Caco-2 (cell line): ENCODE measurements around the gene IRAK3. TPM values are rescaled to one million over a fixed set of nuclear protein-coding genes. Genes with fewer than 3 reads are reported as not detected.
"Not testable (repeated sequence)": the region's sequence is repeated elsewhere in the genome, so short reads cannot be mapped to it uniquely, and the experiment has no call there.

Experiments used
- BruUV-seq: library from RNA; stranded (reverse); fragments of 400-500 nt; replicated peaks from 2 replicates; lab custom pipeline; 2021; lab: Mats Ljungman, UMichigan
- CTCF ChIA-PET: fragments of 300-600 bp; sonication (Branson Sonifier 250); formaldehyde crosslinking; loops from one replicate; lab custom pipeline; 2022; ENCODE audit warnings: antibody characterized with exemption; lab: Charles Lee
- POLR2A ChIA-PET: fragments of 300-600 bp; sonication (Branson Sonifier 250); formaldehyde crosslinking; loops from one replicate; lab custom pipeline; 2022; ENCODE audit warnings: antibody characterized with exemption; lab: Charles Lee
- DNase-seq, 2 experiments: peaks; one replicate each; pipeline versions ENCODE4 v3.0.0 to v3.0.0-alpha.2; 2020 to 2022
- H3K27me3 ChIP-seq: replicated peaks from 2 replicates; pipeline ENCODE4 v1.6.0; 2011; ENCODE audit warnings: low read length; ENCODE audit not compliant: control insufficient read depth, insufficient read depth
- H3K36me3 ChIP-seq: 2 replicates; pipeline ENCODE4 v1.5.1; 2011; ENCODE audit warnings: low read length; ENCODE audit not compliant: control insufficient read depth, insufficient read depth
- H3K4me1 ChIP-seq: fragments of 250-450 bp; sonication (Bioruptor Pico); 2 replicates; pipeline ENCODE4 v1.5.1; 2020; ENCODE audit warnings: mild to moderate bottlenecking
- H3K4me3 ChIP-seq: 2 replicates; pipeline ENCODE4 v1.5.1; 2011; ENCODE audit warnings: low read depth, mild to moderate bottlenecking, control low read depth, low read length
- H3K9me3 ChIP-seq: fragments of 250-450 bp; sonication (Bioruptor Pico); 2 replicates; pipeline ENCODE4 v1.5.1; 2020; ENCODE audit warnings: mild to moderate bottlenecking, moderate library complexity
- H3K27ac Mint-ChIP-seq: one replicate; pipeline ENCODE4 v1.8.0; 2022; ENCODE audit warnings: mixed read lengths; ENCODE audit not compliant: unreplicated experiment
- H3K27me3 Mint-ChIP-seq: one replicate; pipeline ENCODE4 v1.8.0; 2022; ENCODE audit warnings: mixed read lengths; ENCODE audit not compliant: insufficient read depth, unreplicated experiment
- H3K36me3 Mint-ChIP-seq: one replicate; pipeline ENCODE4 v1.8.0; 2022; ENCODE audit warnings: mild to moderate bottlenecking, mixed read lengths; ENCODE audit not compliant: insufficient read depth, unreplicated experiment
- H3K4me1 Mint-ChIP-seq: one replicate; pipeline ENCODE4 v1.8.0; 2022; ENCODE audit warnings: low read depth, mixed read lengths; ENCODE audit not compliant: unreplicated experiment
- H3K4me3 Mint-ChIP-seq: one replicate; pipeline ENCODE4 v1.8.0; 2022; ENCODE audit warnings: mild to moderate bottlenecking, moderate library complexity, mixed read lengths; ENCODE audit not compliant: unreplicated experiment
- H3K9me3 Mint-ChIP-seq: one replicate; pipeline ENCODE4 v1.8.0; 2022; ENCODE audit warnings: mixed read lengths; ENCODE audit not compliant: unreplicated experiment
- intact Hi-C: fragments of 100-400 bp; cut with micrococcal nuclease; formaldehyde crosslinking; loops from one replicate; pipeline ENCODE4 v1.10.0; 2022; ENCODE audit not compliant: unreplicated experiment
- total RNA-seq: library from RNA; stranded (reverse); gene quantifications from 2 replicates; pipeline ENCODE4 v1.2.3, GENCODE V29; 2022
- TF ChIP-seq, protein P1 (sequence below), 2 experiments: fragments of 200-600 bp in 1 of 2; IDR thresholded peaks; 1 replicate in 1 of 2; 2 replicates in 1 of 2; pipeline versions ENCODE4 v1.5.1 to v1.8.0; 2011 to 2022; ENCODE audit warnings: antibody characterized with exemption in 1 of 2, control low read depth in 1 of 2, inconsistent platforms in 1 of 2, low read depth in 1 of 2, low read length in 1 of 2, mild to moderate bottlenecking in 1 of 2, moderate library complexity in 1 of 2; ENCODE audit not compliant: insufficient read depth in 1 of 2, severe bottlenecking in 1 of 2, unreplicated experiment in 1 of 2

The IRAK3 gene
- total RNA-seq, 1 experiment from 2014 or later: not detected

- TF ChIP-seq, protein P1, sequence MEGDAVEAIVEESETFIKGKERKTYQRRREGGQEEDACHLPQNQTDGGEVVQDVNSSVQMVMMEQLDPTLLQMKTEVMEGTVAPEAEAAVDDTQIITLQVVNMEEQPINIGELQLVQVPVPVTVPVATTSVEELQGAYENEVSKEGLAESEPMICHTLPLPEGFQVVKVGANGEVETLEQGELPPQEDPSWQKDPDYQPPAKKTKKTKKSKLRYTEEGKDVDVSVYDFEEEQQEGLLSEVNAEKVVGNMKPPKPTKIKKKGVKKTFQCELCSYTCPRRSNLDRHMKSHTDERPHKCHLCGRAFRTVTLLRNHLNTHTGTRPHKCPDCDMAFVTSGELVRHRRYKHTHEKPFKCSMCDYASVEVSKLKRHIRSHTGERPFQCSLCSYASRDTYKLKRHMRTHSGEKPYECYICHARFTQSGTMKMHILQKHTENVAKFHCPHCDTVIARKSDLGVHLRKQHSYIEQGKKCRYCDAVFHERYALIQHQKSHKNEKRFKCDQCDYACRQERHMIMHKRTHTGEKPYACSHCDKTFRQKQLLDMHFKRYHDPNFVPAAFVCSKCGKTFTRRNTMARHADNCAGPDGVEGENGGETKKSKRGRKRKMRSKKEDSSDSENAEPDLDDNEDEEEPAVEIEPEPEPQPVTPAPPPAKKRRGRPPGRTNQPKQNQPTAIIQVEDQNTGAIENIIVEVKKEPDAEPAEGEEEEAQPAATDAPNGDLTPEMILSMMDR (IDR thresholded peaks at IDR 0.05; ENCODE audit: insufficient read depth in 1 of 2, low read depth in 1 of 2, low read length in 1 of 2, severe bottlenecking in 1 of 2, unreplicated experiment in 1 of 2): peak; percentile 58 to 59
- H3K36me3 ChIP-seq: no peaks in the 10 kb centered on the region
- H3K27me3 Mint-ChIP-seq: no peaks in the 10 kb centered on the region
- peak; percentile 91 to 93 for DNase-seq
- ChIA-PET CTCF (interaction anchor here (0.6 to 2.3 kb wide), 20 partner anchors 10 to 548 kb away, joined by 3 to 16 read pairs (median 4); partner anchors contain the start of genes HELB and LLPH), POLR2A (interaction anchor here (0.5 to 2.0 kb wide), 21 partner anchors 11 to 1607 kb away, joined by 3 to 19 read pairs (median 5); partner anchors contain the start of genes HELB and LLPH)
- H3K4me3 ChIP-seq: peak within 1 kb of the TSS; percentile 97
- peak within 1 kb of the TSS; percentile 100 for H3K4me3 Mint-ChIP-seq
- BruUV-seq: TSS peak; percentile 85
- peak within 1 kb of the TSS; percentile 99 for H3K27ac Mint-ChIP-seq
- H3K27me3 ChIP-seq: no peaks in the 10 kb centered on the region
- H3K36me3 Mint-ChIP-seq: peaks cover 13% of the 10 kb centered on the region
- intact Hi-C loops: loop anchor here (1.0 kb wide), 5 partner anchors 24 to 100 kb away; partner anchors contain the start of gene LLPH
- H3K4me1 ChIP-seq: no peaks in the 10 kb centered on the region
- peaks cover 15% of the 10 kb centered on the region for H3K4me1 Mint-ChIP-seq
- no peaks in the 10 kb centered on the region for H3K9me3 Mint-ChIP-seq
- 0 out of 2 replicates have a peak, but pooled peaks cover 5% of the 10 kb centered on the region for H3K9me3 ChIP-seq
Measured at GRCh38 chr12:66169221-66170170, 19.5 kb upstream of the IRAK3 start, which contains the start of gene TMBIM4. TSS of gene TMBIM4 (minus strand) at chr12:66169996. CDS start at chr12:66169951, 45 bp downstream.

DNA sequence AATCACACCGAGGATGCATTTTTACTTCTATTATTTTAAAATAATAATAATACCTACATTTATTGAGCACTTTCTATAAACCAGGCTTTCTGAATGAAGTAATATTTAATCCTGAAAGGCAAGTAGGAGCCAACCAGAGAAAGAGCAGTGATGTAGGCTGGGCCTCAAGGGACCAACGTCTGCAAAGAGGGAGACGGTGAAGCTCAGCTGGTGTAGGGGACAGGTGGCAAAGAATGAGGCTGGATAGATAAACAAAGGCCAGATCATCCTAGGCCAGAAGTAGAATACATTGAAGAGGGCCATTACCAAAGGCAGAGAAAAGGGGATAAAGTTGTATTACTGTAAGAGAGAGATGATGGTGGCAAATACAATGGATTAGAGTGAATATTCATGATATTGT lies 18.4 kb upstream of the IRAK3 start:
- DNase-seq: no peak
- Mint-ChIP-seq H3K36me3 (peaks cover 13% of the 10 kb centered on the region), H3K4me3 (peak overlapping the region; percentile 100), H3K27me3 (no peaks in the 10 kb centered on the region), H3K27ac (no peak overlapping the region), H3K9me3 (no peaks in the 10 kb centered on the region), H3K4me1 (peaks cover 15% of the 10 kb centered on the region)
- CTCF ChIA-PET: no interaction called here
- Histone ChIP-seq H3K4me1 (no peaks in the 10 kb centered on the region), H3K36me3 (no peaks in the 10 kb centered on the region), H3K27me3 (no peaks in the 10 kb centered on the region), H3K4me3 (peak overlapping the region; percentile 97), H3K9me3 (no peaks in the 10 kb centered on the region)
- TF ChIP-seq, protein P1 (IDR thresholded peaks at IDR 0.05; ENCODE audit: insufficient read depth in 1 of 2, low read depth in 1 of 2, low read length in 1 of 2, severe bottlenecking in 1 of 2, unreplicated experiment in 1 of 2): no peak
- POLR2A ChIA-PET: no interaction called here
- BruUV-seq: no TSS peak
- intact Hi-C loops: no loop called here

DNA sequence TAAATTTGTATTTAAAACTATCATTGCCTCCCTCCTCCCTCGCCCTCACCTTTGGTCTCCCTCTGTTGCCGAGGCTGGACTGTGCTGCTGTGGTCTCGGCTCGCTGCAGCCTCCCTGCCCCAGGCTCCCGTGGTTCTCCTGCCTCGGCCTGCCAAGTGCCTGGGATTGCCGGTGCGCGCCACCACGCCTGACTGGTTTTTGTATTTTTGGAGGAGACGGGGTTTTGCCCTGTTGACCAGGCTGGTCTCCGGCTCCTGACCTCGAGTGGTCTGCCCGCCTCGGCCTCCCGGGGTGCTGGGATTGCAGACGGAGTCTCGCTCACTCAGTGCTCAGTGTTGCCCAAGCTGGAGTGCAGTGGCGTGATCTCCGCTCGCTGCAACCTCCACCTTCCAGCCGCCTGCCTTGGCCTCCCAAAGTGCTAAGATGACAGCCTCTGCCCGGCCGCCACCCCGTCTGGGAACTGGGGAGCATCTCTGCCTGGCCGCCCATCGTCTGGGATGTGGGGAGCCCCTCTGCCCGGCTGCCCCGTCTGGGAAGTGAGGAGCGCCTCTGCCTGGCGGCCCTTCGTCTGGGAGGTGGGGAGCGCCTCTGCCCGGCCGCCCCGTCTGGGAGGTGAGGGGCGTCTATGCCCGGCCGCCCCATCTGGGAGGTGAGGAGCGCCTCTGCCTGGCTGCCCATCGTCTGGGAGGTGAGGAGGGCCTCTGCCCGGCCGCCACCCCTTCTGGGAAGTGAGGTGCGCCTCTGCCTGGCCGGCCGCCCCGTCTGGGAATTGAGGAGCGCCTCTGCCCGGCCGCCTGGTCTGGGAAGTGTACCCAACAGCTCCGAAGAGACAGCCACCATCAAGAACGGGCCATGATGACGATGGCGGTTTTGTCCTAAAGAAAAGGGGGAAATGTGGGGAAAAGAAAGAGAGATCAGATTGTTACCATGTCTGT lies 14.4 kb upstream of the IRAK3 start:
- H3K4me3 ChIP-seq, H3K9me3 Mint-ChIP-seq, H3K4me3 Mint-ChIP-seq, H3K27ac Mint-ChIP-seq, H3K36me3 ChIP-seq, H3K27me3 ChIP-seq, POLR2A ChIA-PET, H3K36me3 Mint-ChIP-seq, CTCF ChIA-PET, H3K27me3 Mint-ChIP-seq, H3K9me3 ChIP-seq, H3K4me1 Mint-ChIP-seq, BruUV-seq, intact Hi-C loops: not testable (repeated sequence)
- peaks cover 10% of the 10 kb centered on the region for H3K4me1 ChIP-seq
- DNase-seq: peak in 1 of 2 experiments; percentile 33
